PFSK-1 (cell line): ENCODE results near the gene ANKS3.

Source experiments
- POLR2AphosphoS5 ChIP-seq: IDR thresholded peaks from 2 replicates; pipeline ENCODE4 v1.6.1; 2012; ENCODE audit warnings: low read depth, mild to moderate bottlenecking, control low read depth, low read length, moderate library complexity
- TF ChIP-seq, protein P1 (sequence below), 2 experiments: IDR thresholded peaks; 2 replicates each; pipeline versions ENCODE4 v1.6.1 to v1.8.0; 2011 to 2012; ENCODE audit warnings: low read depth in 2 of 2, low read length in 2 of 2, control low read depth in 1 of 2, inconsistent platforms in 1 of 2, mild to moderate bottlenecking in 1 of 2, moderate library complexity in 1 of 2; ENCODE audit not compliant: insufficient read depth in 1 of 2

DNA sequence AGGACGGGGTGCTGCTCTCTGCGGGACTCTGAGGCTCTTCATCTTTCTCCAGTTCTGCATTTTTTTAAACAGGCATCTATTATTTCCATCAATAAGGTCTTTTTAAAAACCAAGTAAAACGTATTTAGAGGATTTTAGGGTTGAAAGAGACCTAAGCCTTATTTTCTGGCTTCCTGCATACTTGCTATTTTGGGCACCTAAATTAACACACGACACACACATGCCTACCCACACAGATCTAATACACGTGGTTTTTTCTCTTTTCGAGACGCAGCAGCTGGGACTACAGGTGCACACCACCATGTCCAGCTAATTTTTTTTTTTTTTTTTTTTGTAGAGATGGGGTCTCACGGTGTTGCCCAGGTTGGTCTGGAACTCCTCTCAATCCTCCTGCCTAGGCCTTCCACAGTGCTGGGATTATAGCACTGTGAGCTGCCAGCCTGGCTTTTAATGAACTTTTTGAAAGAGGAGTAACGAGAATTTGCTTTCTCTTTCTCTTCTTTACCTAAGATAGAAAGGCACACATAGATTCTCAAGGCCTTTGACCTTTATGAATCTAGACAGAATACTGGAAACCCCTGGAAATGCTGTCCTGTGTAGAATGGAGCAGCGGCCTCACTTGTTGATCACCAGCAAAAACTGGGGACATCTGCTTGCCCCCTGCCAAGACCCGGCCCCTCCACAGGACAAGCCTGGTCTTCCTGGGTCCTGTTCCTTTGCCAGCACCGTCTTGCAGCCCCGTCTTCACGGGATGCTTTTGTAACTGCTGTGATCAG is 14.0 kb upstream of the ANKS3 start:
- TF ChIP-seq POLR2AphosphoS5: no peak
- TF ChIP-seq, protein P1, sequence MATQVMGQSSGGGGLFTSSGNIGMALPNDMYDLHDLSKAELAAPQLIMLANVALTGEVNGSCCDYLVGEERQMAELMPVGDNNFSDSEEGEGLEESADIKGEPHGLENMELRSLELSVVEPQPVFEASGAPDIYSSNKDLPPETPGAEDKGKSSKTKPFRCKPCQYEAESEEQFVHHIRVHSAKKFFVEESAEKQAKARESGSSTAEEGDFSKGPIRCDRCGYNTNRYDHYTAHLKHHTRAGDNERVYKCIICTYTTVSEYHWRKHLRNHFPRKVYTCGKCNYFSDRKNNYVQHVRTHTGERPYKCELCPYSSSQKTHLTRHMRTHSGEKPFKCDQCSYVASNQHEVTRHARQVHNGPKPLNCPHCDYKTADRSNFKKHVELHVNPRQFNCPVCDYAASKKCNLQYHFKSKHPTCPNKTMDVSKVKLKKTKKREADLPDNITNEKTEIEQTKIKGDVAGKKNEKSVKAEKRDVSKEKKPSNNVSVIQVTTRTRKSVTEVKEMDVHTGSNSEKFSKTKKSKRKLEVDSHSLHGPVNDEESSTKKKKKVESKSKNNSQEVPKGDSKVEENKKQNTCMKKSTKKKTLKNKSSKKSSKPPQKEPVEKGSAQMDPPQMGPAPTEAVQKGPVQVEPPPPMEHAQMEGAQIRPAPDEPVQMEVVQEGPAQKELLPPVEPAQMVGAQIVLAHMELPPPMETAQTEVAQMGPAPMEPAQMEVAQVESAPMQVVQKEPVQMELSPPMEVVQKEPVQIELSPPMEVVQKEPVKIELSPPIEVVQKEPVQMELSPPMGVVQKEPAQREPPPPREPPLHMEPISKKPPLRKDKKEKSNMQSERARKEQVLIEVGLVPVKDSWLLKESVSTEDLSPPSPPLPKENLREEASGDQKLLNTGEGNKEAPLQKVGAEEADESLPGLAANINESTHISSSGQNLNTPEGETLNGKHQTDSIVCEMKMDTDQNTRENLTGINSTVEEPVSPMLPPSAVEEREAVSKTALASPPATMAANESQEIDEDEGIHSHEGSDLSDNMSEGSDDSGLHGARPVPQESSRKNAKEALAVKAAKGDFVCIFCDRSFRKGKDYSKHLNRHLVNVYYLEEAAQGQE (IDR thresholded peaks at IDR 0.05; ENCODE audit: insufficient read depth in 1 of 2, low read depth in 2 of 2, low read length in 2 of 2): no peak
